ENCODE measurements around the gene COL27A1. TPM values are rescaled to one million over a fixed set of nuclear protein-coding genes. Genes with fewer than 3 reads are reported as not detected.

The COL27A1 gene
- total and polyA plus RNA-seq, 2 donors from 2014 or later, result 13.6 to 45.6 TPM

- DNase-seq (no peak), FAIRE-seq (no peak)
- H3K36me3 ChIP-seq (ENCODE audit: control insufficient read depth in 2 of 3, insufficient read depth in 3 of 3, low read length in 3 of 3), result peaks cover 0 to 2% (median 0%) of the 10 kb centered on the region in 3 donors
- no peak overlapping the region for H3K9ac ChIP-seq (ENCODE audit: low read length in 3 of 3)
- H3K27me3 ChIP-seq (ENCODE audit: control insufficient read depth, insufficient read depth, low read length), result no peaks in the 10 kb centered on the region
- no peak overlapping the region for H3K27ac ChIP-seq (ENCODE audit: low read depth in 2 of 2, low read length in 2 of 2)
- H3K9me3 ChIP-seq (ENCODE audit: control insufficient read depth in 2 of 3, insufficient read depth in 1 of 3, low read length in 3 of 3), result no peaks in the 10 kb centered on the region
- no peak overlapping the region for H3K4me3 ChIP-seq (ENCODE audit: low read length in 3 of 3)
- intact Hi-C loops (cut with DNase I), result no loop called here
- no peak for TF ChIP-seq CTCF (IDR thresholded peaks at IDR 0.05; ENCODE audit: borderline replicate concordance, extremely low read depth, insufficient read depth)
- peaks cover 0 to 23% (median 10%) of the 10 kb centered on the region in 3 donors for H3K4me1 ChIP-seq (ENCODE audit: control insufficient read depth in 2 of 3, insufficient read depth in 2 of 3, low read depth in 1 of 3, low read length in 3 of 3)
These were observed 55.4 kb downstream of the COL27A1 start for GRCh38 chr9:114210691-114211276.

DNA sequence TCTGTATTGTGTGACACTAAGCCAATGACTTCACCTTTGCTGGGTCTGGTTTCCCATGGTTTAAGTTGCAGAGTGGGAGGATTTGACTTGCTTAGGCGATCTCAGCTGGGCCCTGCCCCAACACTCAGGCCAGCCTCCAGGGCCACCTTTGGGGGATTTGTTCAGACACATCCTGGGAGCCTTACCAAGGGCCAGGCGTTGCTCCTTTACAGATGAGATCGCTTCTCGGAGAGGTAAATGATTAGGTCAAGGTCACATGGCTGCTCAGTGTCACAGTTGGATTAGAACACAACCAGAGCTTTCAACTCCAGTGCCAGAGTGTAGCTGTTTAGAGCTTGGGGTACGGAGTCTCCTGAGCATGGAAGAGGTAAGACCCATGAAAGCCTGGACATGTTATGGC lies 57.5 kb downstream of the COL27A1 start:
- Histone ChIP-seq H3K36me3 (ENCODE audit: control insufficient read depth in 2 of 3, insufficient read depth in 3 of 3, low read length in 3 of 3) (peaks cover 0 to 2% (median 0%) of the 10 kb centered on the region in 3 donors), H3K27ac (ENCODE audit: low read depth in 2 of 2, low read length in 2 of 2) (no peak overlapping the region), H3K4me3 (ENCODE audit: low read length in 3 of 3) (no peak overlapping the region), H3K4me1 (ENCODE audit: control insufficient read depth in 2 of 3, insufficient read depth in 2 of 3, low read depth in 1 of 3, low read length in 3 of 3) (peaks cover 0 to 27% (median 9%) of the 10 kb centered on the region in 3 donors), H3K27me3 (ENCODE audit: control insufficient read depth, insufficient read depth, low read length) (no peaks in the 10 kb centered on the region), H3K9me3 (ENCODE audit: control insufficient read depth in 2 of 3, insufficient read depth in 1 of 3, low read length in 3 of 3) (no peaks in the 10 kb centered on the region), H3K9ac (ENCODE audit: low read length in 3 of 3) (no peak overlapping the region)
- no peak for TF ChIP-seq CTCF (IDR thresholded peaks at IDR 0.05; ENCODE audit: borderline replicate concordance, extremely low read depth, insufficient read depth)
- intact Hi-C loops (cut with DNase I), result no loop called here
- FAIRE-seq, result no peak
- DNase-seq, result peak in 3 of 5 donors; percentile 39 to 73 (median 56)

DNA sequence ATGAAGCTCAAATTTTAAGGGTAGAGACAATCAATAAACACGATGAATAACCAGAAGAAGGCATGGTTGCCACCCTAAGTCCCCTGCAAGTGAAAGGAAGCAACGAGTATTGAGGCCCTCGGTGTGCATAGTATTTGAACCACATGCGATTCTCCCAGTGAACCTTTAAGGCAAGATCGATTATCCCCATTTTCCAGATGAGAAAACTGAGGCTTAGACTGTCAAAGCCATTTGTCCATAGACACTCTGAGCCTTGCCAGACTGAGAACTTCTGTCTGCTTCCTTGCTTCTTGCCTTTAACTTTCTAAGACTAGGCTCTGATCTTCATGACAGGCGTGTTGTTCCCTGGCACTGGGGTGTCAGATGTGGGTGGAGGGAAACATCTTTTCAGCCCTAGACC lies 58.2 kb downstream of the COL27A1 start:
- intact Hi-C loops (cut with DNase I), result no loop called here

More for the DNA sequence above, 58.2 kb downstream of the COL27A1 start:
- H3K27me3 ChIP-seq (ENCODE audit: control insufficient read depth, insufficient read depth, low read length), result no peaks in the 10 kb centered on the region
- peaks cover 0 to 2% (median 0%) of the 10 kb centered on the region in 3 donors for H3K36me3 ChIP-seq (ENCODE audit: control insufficient read depth in 2 of 3, insufficient read depth in 3 of 3, low read length in 3 of 3)
- no peak overlapping the region for H3K9ac ChIP-seq (ENCODE audit: low read length in 3 of 3)
- H3K4me1 ChIP-seq (ENCODE audit: control insufficient read depth in 2 of 3, insufficient read depth in 2 of 3, low read depth in 1 of 3, low read length in 3 of 3), result peaks cover 0 to 27% (median 9%) of the 10 kb centered on the region in 3 donors
- H3K4me3 ChIP-seq (ENCODE audit: low read length in 3 of 3), result no peak overlapping the region
- no peak for FAIRE-seq
- no peak for DNase-seq
- no peak overlapping the region for H3K27ac ChIP-seq (ENCODE audit: low read depth in 2 of 2, low read length in 2 of 2)
- TF ChIP-seq CTCF (IDR thresholded peaks at IDR 0.05; ENCODE audit: borderline replicate concordance, extremely low read depth, insufficient read depth), result no peak
- H3K9me3 ChIP-seq (ENCODE audit: control insufficient read depth in 2 of 3, insufficient read depth in 1 of 3, low read length in 3 of 3), result no peaks in the 10 kb centered on the region

Measured in kidney (tissue), 14 donors.